GM23338 (cell line): ENCODE results near the gene HEY2. TPM values are rescaled to one million over a fixed set of nuclear protein-coding genes. Genes with fewer than 3 reads are reported as not detected.
"Not testable (repeated sequence)": the region's sequence is repeated elsewhere in the genome, so short reads cannot be mapped to it uniquely, and the experiment has no call there.

Source experiments
- ATAC-seq: fragments of 200-7000 bp; cut with Tn5 transposase; 3 replicates; pipeline ENCODE4 v1.9.1; 2020
- DNase-seq: peaks from one replicate; pipeline ENCODE4 v3.0.0-alpha.2; 2015; ENCODE audit warnings: low spot score
- H2AFZ ChIP-seq: fragments of 200-600 bp; sonication (generic); 2 replicates; pipeline ENCODE4 v1.8.0; 2016; ENCODE audit warnings: antibody characterized with exemption, mild to moderate bottlenecking, moderate library complexity
- H3F3A ChIP-seq: fragments of 200-600 bp; sonication (generic); replicated peaks from 2 replicates; pipeline ENCODE4 v1.8.0; 2017; ENCODE audit warnings: antibody characterized with exemption, mixed run types, low read depth
- H3K27ac ChIP-seq: fragments of 200-600 bp; sonication (generic); 2 replicates; pipeline ENCODE4 v1.6.1; 2016; ENCODE audit warnings: low read depth
- H3K27me3 ChIP-seq: fragments of 200-600 bp; sonication (generic); 2 replicates; pipeline ENCODE4 v1.8.0; 2016; ENCODE audit warnings: mild to moderate bottlenecking, mixed run types, moderate library complexity; ENCODE audit not compliant: insufficient read depth
- H3K36me3 ChIP-seq: fragments of 200-600 bp; sonication (generic); 2 replicates; pipeline ENCODE4 v1.8.0; 2016; ENCODE audit warnings: mild to moderate bottlenecking; ENCODE audit not compliant: insufficient read depth
- H3K4me1 ChIP-seq: fragments of 200-600 bp; sonication (generic); 2 replicates; pipeline ENCODE4 v1.8.0; 2016; ENCODE audit warnings: mild to moderate bottlenecking, moderate library complexity; ENCODE audit not compliant: insufficient read depth
- H3K4me2 ChIP-seq: fragments of 200-600 bp; sonication (generic); 2 replicates; pipeline ENCODE4 v1.7.1; 2017; ENCODE audit warnings: mixed run types
- H3K4me3 ChIP-seq: fragments of 200-600 bp; sonication (generic); 2 replicates; pipeline ENCODE4 v1.6.1; 2016; ENCODE audit warnings: mixed run types
- H3K79me2 ChIP-seq: fragments of 200-600 bp; sonication (generic); replicated peaks from 2 replicates; pipeline ENCODE4 v1.8.0; 2017; ENCODE audit warnings: mild to moderate bottlenecking; ENCODE audit not compliant: insufficient read depth
- H3K9me2 ChIP-seq: fragments of 200-600 bp; sonication (generic); 2 replicates; pipeline ENCODE4 v1.8.0; 2017; ENCODE audit not compliant: insufficient read depth
- H4K20me1 ChIP-seq: fragments of 200-600 bp; sonication (generic); replicated peaks from 2 replicates; pipeline ENCODE4 v1.8.0; 2017; ENCODE audit warnings: mild to moderate bottlenecking; ENCODE audit not compliant: insufficient read depth
- H3K27ac Mint-ChIP-seq: 2 replicates; pipeline ENCODE4 v1.8.0; 2020; ENCODE audit warnings: inconsistent platforms, mild to moderate bottlenecking, moderate library complexity, mixed read lengths
- H3K27me3 Mint-ChIP-seq: 3 replicates; pipeline ENCODE4 v1.8.0; 2022; ENCODE audit warnings: low read depth, mild to moderate bottlenecking, moderate library complexity, mixed read lengths, inconsistent platforms; ENCODE audit not compliant: insufficient read depth, poor library complexity
- H3K36me3 Mint-ChIP-seq: 3 replicates; pipeline ENCODE4 v1.8.0; 2021; ENCODE audit warnings: low read depth, mild to moderate bottlenecking, inconsistent platforms, moderate library complexity, mixed read lengths
- H3K4me1 Mint-ChIP-seq: 3 replicates; pipeline ENCODE4 v1.8.0; 2020; ENCODE audit warnings: mild to moderate bottlenecking, inconsistent platforms, mixed read lengths
- H3K4me3 Mint-ChIP-seq: 3 replicates; pipeline ENCODE4 v1.8.0; 2021; ENCODE audit warnings: moderate library complexity, mild to moderate bottlenecking, inconsistent platforms, mixed read lengths
- H3K9me3 Mint-ChIP-seq: 3 replicates; pipeline ENCODE4 v1.8.0; 2020; ENCODE audit warnings: moderate library complexity, mild to moderate bottlenecking, inconsistent platforms, mixed read lengths
- CREB1 ChIP-seq: fragments of 250-450 bp; sonication (Bioruptor Pico); IDR thresholded peaks from 2 replicates; pipeline ENCODE4 v1.5.0; 2020; ENCODE audit warnings: low read depth, mild to moderate bottlenecking, moderate library complexity
- EZH2 ChIP-seq: fragments of 200-600 bp; sonication (generic); IDR thresholded peaks from one replicate; pipeline ENCODE4 v1.8.0; 2017; ENCODE audit warnings: antibody characterized with exemption, mild to moderate bottlenecking, low read depth; ENCODE audit not compliant: unreplicated experiment
- EZH2phosphoT487 ChIP-seq: fragments of 200-600 bp; sonication (generic); IDR thresholded peaks from one replicate; pipeline ENCODE4 v1.8.1; 2018; ENCODE audit warnings: antibody characterized with exemption; ENCODE audit not compliant: unreplicated experiment
- JUNB ChIP-seq: IDR thresholded peaks from one replicate; pipeline ENCODE4 v1.6.1; 2016; ENCODE audit warnings: antibody characterized with exemption; ENCODE audit not compliant: unreplicated experiment
- NANOG ChIP-seq: IDR thresholded peaks from 2 replicates; pipeline ENCODE4 v1.6.1; 2016; ENCODE audit warnings: antibody characterized with exemption, borderline replicate concordance
- POLR2AphosphoS5 ChIP-seq: IDR thresholded peaks from 2 replicates; pipeline ENCODE4 v1.6.1; 2016; ENCODE audit warnings: antibody characterized with exemption, low read depth
- STAT1 ChIP-seq: IDR thresholded peaks from one replicate; pipeline ENCODE4 v1.6.1; 2016; ENCODE audit warnings: antibody characterized with exemption; ENCODE audit not compliant: unreplicated experiment
- ZNF114 ChIP-seq: fragments of 250-450 bp; sonication (Bioruptor Pico); IDR thresholded peaks from 2 replicates; pipeline ENCODE4 v1.5.0; 2020; ENCODE audit warnings: mild to moderate bottlenecking, moderate library complexity
- ZNF331 ChIP-seq: fragments of 250-450 bp; sonication (Bioruptor Pico); IDR thresholded peaks from 2 replicates; pipeline ENCODE4 v1.5.0; 2020; ENCODE audit warnings: low read depth, mild to moderate bottlenecking, moderate library complexity
- polyA plus RNA-seq: library from polyadenylated mRNA; unstranded; fragments of >200 nt; fragmentation: Nextera tagmentation; extraction: Ambion mirVana; gene quantifications from 2 replicates; pipeline ENCODE4 v1.2.1, GENCODE V29; 2016
- total RNA-seq: library from RNA; depleted of rRNA; stranded (reverse); fragments of >200 nt; shearing (Covaris generic); gene quantifications from 2 replicates; pipeline ENCODE4 v1.2.3, GENCODE V29; 2014
- TF ChIP-seq, protein P1 (sequence below): fragments of 250-450 bp; sonication (Bioruptor Pico); IDR thresholded peaks from 2 replicates; pipeline ENCODE4 v1.5.0; 2020; ENCODE audit warnings: mild to moderate bottlenecking, moderate library complexity
- TF ChIP-seq, protein P2 (sequence below): IDR thresholded peaks from 2 replicates; pipeline ENCODE4 v1.6.1; 2016; ENCODE audit warnings: antibody characterized with exemption
- TF ChIP-seq, protein P3 (sequence below), 2 experiments: fragments of 200-600 bp in 1 of 2; sonication (generic) in 1 of 2; conservative IDR thresholded peaks; 2 replicates each; pipeline versions ENCODE4 v1.5.1 to v1.6.1; 2016 to 2017; ENCODE audit warnings: antibody characterized with exemption in 2 of 2, low read depth in 2 of 2, mild to moderate bottlenecking in 2 of 2, moderate library complexity in 1 of 2

HEY2 gene
- total and polyA plus RNA-seq, 2 experiments from 2014 or later = 4.3 to 8.5 TPM

DNA sequence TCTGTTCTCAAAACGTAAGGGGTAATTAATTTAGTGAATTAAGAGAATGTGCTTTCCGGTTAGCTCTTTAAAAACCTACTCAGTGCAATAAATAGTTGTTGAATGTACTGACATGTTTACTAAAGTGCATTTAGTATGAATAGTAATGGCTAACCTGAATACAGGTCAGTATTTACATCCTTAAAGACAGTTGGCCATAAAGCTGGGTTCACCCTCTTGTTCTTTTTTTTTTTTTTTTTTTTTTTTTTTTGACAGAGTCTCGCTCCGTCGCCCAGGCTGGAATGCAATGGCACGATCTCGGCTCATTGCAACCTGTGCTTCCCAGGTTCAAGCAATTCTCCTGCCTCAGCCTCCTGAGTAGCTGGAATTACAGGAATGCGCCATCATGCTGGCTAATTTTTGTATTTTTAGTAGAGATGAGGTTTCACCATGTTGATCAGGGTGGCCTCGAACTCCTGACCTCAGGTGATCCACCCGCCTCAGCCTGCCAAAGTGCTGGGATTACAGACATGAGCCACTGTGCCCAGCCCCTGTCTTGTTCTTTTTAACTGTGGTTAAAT is 55.5 kb downstream of the HEY2 start:
- H3K4me3 ChIP-seq, H3F3A ChIP-seq, H3K79me2 ChIP-seq, H2AFZ ChIP-seq, H3K4me2 ChIP-seq, H3K27ac ChIP-seq, H3K4me1 ChIP-seq, H3K4me1 Mint-ChIP-seq, H3K4me3 Mint-ChIP-seq, ATAC-seq, DNase-seq, H3K27me3 ChIP-seq, H3K27me3 Mint-ChIP-seq, H3K9me2 ChIP-seq, H3K27ac Mint-ChIP-seq, H4K20me1 ChIP-seq, H3K36me3 Mint-ChIP-seq, H3K36me3 ChIP-seq, H3K9me3 Mint-ChIP-seq: not testable (repeated sequence)

DNA sequence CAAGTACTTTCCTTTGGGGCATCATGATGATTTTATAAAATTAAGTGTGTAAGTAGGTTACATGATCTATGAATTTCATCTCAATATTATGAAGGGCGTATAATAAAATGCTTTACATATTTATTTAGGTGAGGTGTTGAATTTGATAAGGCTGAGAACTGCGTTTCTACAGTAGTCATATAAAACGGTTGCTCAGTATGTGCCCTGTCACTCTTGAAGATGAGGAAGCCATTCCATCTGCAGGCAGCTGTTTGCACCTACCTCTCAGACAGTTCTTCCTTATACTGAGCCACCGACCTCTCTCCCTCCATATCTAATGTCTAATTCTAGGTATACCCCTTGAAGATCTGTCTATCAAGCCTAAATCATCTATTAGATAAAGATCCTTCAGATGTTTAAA is 57.4 kb downstream of the HEY2 start:
- H3K27ac ChIP-seq = no peak overlapping the region
- no peak overlapping the region for H2AFZ ChIP-seq
- H3K27me3 Mint-ChIP-seq = peaks cover 4% of the 10 kb centered on the region
- no peaks in the 10 kb centered on the region for H3K4me1 ChIP-seq
- H3K79me2 ChIP-seq = no peaks in the 10 kb centered on the region; the same call in 1 of the 2 replicates
- H3K27me3 ChIP-seq = no peaks in the 10 kb centered on the region
- H3K36me3 Mint-ChIP-seq = no peaks in the 10 kb centered on the region
- H3K4me2 ChIP-seq = no peak overlapping the region
- H3K9me2 ChIP-seq = peaks cover 3% of the 10 kb centered on the region
- peaks cover 2% of the 10 kb centered on the region; the same call in 1 of the 3 replicates for H3K4me1 Mint-ChIP-seq
- no peak overlapping the region for H3K4me3 ChIP-seq
- no peaks in the 10 kb centered on the region for H3K36me3 ChIP-seq
- ATAC-seq = no peak
- no peak overlapping the region for H3K27ac Mint-ChIP-seq
- H3K4me3 Mint-ChIP-seq = no peak overlapping the region
- no peaks in the 10 kb centered on the region for H3F3A ChIP-seq
- no peaks in the 10 kb centered on the region for H4K20me1 ChIP-seq
- no peaks in the 10 kb centered on the region for H3K9me3 Mint-ChIP-seq
- DNase-seq = no peak
- TF ChIP-seq CREB1 (CRISPR knock-in tag) = no peak
- TF ChIP-seq NANOG = no peak
- no peak for TF ChIP-seq STAT1
- TF ChIP-seq, protein P1, sequence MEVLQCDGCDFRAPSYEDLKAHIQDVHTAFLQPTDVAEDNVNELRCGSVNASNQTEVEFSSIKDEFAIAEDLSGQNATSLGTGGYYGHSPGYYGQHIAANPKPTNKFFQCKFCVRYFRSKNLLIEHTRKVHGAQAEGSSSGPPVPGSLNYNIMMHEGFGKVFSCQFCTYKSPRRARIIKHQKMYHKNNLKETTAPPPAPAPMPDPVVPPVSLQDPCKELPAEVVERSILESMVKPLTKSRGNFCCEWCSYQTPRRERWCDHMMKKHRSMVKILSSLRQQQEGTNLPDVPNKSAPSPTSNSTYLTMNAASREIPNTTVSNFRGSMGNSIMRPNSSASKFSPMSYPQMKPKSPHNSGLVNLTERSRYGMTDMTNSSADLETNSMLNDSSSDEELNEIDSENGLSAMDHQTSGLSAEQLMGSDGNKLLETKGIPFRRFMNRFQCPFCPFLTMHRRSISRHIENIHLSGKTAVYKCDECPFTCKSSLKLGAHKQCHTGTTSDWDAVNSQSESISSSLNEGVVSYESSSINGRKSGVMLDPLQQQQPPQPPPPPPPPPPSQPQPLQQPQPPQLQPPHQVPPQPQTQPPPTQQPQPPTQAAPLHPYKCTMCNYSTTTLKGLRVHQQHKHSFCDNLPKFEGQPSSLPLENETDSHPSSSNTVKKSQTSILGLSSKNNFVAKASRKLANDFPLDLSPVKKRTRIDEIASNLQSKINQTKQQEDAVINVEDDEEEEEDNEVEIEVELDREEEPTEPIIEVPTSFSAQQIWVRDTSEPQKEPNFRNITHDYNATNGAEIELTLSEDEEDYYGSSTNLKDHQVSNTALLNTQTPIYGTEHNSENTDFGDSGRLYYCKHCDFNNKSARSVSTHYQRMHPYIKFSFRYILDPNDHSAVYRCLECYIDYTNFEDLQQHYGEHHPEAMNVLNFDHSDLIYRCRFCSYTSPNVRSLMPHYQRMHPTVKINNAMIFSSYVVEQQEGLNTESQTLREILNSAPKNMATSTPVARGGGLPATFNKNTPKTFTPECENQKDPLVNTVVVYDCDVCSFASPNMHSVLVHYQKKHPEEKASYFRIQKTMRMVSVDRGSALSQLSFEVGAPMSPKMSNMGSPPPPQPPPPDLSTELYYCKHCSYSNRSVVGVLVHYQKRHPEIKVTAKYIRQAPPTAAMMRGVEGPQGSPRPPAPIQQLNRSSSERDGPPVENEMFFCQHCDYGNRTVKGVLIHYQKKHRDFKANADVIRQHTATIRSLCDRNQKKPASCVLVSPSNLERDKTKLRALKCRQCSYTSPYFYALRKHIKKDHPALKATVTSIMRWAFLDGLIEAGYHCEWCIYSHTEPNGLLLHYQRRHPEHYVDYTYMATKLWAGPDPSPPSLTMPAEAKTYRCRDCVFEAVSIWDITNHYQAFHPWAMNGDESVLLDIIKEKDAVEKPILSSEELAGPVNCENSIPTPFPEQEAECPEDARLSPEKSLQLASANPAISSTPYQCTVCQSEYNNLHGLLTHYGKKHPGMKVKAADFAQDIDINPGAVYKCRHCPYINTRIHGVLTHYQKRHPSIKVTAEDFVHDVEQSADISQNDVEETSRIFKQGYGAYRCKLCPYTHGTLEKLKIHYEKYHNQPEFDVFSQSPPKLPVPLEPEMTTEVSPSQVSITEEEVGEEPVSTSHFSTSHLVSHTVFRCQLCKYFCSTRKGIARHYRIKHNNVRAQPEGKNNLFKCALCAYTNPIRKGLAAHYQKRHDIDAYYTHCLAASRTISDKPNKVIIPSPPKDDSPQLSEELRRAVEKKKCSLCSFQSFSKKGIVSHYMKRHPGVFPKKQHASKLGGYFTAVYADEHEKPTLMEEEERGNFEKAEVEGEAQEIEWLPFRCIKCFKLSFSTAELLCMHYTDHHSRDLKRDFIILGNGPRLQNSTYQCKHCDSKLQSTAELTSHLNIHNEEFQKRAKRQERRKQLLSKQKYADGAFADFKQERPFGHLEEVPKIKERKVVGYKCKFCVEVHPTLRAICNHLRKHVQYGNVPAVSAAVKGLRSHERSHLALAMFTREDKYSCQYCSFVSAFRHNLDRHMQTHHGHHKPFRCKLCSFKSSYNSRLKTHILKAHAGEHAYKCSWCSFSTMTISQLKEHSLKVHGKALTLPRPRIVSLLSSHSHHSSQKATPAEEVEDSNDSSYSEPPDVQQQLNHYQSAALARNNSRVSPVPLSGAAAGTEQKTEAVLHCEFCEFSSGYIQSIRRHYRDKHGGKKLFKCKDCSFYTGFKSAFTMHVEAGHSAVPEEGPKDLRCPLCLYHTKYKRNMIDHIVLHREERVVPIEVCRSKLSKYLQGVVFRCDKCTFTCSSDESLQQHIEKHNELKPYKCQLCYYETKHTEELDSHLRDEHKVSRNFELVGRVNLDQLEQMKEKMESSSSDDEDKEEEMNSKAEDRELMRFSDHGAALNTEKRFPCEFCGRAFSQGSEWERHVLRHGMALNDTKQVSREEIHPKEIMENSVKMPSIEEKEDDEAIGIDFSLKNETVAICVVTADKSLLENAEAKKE (CRISPR knock-in tag) = no peak
- no peak for TF ChIP-seq EZH2phosphoT487
- TF ChIP-seq, protein P2, sequence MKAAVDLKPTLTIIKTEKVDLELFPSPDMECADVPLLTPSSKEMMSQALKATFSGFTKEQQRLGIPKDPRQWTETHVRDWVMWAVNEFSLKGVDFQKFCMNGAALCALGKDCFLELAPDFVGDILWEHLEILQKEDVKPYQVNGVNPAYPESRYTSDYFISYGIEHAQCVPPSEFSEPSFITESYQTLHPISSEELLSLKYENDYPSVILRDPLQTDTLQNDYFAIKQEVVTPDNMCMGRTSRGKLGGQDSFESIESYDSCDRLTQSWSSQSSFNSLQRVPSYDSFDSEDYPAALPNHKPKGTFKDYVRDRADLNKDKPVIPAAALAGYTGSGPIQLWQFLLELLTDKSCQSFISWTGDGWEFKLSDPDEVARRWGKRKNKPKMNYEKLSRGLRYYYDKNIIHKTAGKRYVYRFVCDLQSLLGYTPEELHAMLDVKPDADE = no peak
- no peak for TF ChIP-seq JUNB
- no peak for TF ChIP-seq EZH2
- TF ChIP-seq, protein P3, sequence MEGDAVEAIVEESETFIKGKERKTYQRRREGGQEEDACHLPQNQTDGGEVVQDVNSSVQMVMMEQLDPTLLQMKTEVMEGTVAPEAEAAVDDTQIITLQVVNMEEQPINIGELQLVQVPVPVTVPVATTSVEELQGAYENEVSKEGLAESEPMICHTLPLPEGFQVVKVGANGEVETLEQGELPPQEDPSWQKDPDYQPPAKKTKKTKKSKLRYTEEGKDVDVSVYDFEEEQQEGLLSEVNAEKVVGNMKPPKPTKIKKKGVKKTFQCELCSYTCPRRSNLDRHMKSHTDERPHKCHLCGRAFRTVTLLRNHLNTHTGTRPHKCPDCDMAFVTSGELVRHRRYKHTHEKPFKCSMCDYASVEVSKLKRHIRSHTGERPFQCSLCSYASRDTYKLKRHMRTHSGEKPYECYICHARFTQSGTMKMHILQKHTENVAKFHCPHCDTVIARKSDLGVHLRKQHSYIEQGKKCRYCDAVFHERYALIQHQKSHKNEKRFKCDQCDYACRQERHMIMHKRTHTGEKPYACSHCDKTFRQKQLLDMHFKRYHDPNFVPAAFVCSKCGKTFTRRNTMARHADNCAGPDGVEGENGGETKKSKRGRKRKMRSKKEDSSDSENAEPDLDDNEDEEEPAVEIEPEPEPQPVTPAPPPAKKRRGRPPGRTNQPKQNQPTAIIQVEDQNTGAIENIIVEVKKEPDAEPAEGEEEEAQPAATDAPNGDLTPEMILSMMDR (conservative IDR thresholded peaks at IDR 0.05; ENCODE audit: low read depth in 2 of 2) = no peak
- no peak for TF ChIP-seq ZNF331
- TF ChIP-seq ZNF114 = no peak
- TF ChIP-seq POLR2AphosphoS5 = no peak
